Fibroblast of mammary gland (primary cell): ENCODE measurements around the gene LMOD3.

Source experiments
- DNase-seq: peaks from one replicate; pipeline ENCODE4 v3.0.0-alpha.2; 2010; ENCODE audit warnings: low read depth
- H3K4me3 ChIP-seq: 2 replicates; pipeline ENCODE4 v1.5.1; 2011; ENCODE audit warnings: low read depth, mild to moderate bottlenecking, low read length, moderate library complexity; ENCODE audit not compliant: control insufficient read depth
- TF ChIP-seq, protein P1 (sequence below): conservative IDR thresholded peaks from 2 replicates; pipeline ENCODE4 v1.5.1; 2011; ENCODE audit warnings: low read depth, low read length, inconsistent platforms; ENCODE audit not compliant: control insufficient read depth, insufficient read depth

The LMOD3 gene

DNA sequence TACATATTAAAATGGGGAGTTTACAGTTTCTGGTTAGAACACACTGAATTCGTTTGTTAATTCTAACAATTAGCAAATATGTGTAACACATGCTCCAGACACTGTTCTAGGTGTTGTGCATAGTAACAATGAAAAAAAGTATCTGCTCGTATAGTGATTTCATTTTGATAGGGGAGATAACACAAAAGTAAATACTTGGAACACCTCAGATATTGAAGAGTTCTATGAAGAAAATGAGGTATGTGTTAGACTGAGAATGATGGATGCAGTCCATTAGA, 63.5 kb downstream of the LMOD3 start:
- TF ChIP-seq, protein P1, sequence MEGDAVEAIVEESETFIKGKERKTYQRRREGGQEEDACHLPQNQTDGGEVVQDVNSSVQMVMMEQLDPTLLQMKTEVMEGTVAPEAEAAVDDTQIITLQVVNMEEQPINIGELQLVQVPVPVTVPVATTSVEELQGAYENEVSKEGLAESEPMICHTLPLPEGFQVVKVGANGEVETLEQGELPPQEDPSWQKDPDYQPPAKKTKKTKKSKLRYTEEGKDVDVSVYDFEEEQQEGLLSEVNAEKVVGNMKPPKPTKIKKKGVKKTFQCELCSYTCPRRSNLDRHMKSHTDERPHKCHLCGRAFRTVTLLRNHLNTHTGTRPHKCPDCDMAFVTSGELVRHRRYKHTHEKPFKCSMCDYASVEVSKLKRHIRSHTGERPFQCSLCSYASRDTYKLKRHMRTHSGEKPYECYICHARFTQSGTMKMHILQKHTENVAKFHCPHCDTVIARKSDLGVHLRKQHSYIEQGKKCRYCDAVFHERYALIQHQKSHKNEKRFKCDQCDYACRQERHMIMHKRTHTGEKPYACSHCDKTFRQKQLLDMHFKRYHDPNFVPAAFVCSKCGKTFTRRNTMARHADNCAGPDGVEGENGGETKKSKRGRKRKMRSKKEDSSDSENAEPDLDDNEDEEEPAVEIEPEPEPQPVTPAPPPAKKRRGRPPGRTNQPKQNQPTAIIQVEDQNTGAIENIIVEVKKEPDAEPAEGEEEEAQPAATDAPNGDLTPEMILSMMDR: no peak
- H3K4me3 ChIP-seq: no peak overlapping the region
- DNase-seq: no peak

DNA sequence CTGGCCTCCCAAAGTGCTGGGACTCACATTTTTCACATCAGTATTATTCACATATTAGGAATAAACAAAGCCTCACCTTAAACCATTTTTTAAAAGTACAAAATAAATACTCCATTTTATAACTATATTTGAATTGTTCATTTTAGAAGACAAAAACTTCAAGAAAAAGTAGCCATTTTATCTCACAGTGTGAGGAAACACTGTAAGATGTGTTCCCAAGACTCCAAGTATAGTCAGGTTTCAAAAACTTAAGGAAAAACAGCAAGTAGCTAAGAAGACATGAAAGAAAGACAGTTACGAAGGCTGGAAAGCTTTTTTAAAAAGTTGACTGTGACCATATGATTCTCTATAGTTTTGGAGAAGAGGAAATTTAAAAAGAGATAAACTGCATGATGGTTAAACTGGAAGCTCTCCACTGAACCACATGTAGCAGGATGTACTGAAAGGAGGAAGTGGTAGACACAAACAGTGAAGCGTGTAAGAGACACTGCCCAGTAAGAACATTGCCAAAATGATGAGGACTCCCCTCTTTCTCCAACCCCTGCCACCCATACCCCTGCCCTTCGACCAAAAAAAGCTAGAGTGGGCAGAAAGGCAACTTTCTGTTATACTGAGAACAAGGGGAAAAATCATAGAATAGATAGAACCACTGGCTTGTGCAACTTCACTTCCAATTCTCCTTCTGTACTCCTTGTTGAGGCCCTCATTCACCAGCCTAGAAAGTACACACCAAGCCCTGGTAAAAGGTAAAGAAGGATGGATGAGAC, 64.0 kb downstream of the LMOD3 start:
- no peak overlapping the region for H3K4me3 ChIP-seq
- TF ChIP-seq, protein P1: no peak
- DNase-seq: no peak
